ENCODE data around the gene MGST3.

DNA sequence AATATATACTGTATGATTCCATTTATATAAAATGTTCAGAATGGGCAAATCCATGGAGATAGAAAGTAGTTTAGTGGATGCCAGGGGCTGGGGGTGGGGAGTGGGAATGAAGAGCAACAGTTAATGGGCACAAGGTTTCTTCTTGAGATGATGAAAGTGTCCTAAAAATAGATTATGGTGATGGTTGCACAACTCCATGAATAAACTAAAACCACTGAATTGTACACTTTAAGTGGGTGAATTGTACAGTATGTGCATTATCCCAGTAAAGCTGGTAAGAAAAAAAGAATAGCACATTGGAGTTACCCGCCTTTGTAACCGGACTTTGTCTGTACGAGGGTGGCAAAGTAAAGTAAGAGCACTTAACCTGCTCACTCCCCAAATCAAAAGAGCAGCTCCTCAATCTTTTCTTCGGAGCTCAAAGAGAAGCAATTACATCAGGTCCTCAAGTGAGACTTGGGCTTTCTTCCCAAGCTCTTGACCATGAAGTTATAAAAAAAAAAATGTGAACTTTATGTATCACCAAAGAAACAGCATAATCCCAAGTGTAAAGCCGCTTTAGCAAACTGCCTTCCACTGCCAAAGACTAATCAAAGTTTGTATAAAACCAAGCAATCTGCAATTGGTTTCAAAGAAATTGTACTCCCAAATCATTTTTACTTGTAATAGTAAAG lies 35.3 kb downstream of the MGST3 start:
- TF ChIP-seq, protein P1, sequence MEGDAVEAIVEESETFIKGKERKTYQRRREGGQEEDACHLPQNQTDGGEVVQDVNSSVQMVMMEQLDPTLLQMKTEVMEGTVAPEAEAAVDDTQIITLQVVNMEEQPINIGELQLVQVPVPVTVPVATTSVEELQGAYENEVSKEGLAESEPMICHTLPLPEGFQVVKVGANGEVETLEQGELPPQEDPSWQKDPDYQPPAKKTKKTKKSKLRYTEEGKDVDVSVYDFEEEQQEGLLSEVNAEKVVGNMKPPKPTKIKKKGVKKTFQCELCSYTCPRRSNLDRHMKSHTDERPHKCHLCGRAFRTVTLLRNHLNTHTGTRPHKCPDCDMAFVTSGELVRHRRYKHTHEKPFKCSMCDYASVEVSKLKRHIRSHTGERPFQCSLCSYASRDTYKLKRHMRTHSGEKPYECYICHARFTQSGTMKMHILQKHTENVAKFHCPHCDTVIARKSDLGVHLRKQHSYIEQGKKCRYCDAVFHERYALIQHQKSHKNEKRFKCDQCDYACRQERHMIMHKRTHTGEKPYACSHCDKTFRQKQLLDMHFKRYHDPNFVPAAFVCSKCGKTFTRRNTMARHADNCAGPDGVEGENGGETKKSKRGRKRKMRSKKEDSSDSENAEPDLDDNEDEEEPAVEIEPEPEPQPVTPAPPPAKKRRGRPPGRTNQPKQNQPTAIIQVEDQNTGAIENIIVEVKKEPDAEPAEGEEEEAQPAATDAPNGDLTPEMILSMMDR (IDR thresholded peaks at IDR 0.05): no peak
- no peak for TF ChIP-seq POLR2A (IDR thresholded peaks at IDR 0.05)

All from Peyer's patch (tissue), 4 donors.